Activated T-cell treated with anti-CD3 and anti-CD28 coated beads, Interleukin-2, amount 50 U/mL, for 1 hour (primary cell): Measurements from ENCODE around the gene HKDC1.
"Not testable (repeated sequence)": the region's sequence is repeated elsewhere in the genome, so short reads cannot be mapped to it uniquely, and the experiment has no call there.

Experiments used
- DNase-seq: peaks from one replicate; pipeline ENCODE4 v3.0.0-alpha.2; 2020

HKDC1 gene

DNA sequence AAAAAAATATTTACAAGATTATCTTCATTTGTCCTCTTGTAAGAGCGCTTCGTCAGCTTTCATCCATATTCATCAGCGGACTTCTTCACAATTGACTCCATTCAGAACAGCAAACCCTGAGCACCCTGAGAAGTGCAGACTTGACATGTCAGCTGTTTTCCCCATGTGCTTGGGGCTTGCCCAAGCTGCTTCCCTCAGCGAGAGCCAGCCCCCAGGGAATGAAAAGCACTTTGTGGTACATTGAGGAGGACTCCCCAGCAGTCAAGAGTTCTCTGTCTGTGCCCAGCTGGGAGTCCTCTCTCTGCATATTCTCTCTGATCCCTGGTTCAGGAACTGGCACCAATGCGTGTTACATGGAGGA, 22.7 kb downstream of the HKDC1 start:
- no peak for DNase-seq

DNA sequence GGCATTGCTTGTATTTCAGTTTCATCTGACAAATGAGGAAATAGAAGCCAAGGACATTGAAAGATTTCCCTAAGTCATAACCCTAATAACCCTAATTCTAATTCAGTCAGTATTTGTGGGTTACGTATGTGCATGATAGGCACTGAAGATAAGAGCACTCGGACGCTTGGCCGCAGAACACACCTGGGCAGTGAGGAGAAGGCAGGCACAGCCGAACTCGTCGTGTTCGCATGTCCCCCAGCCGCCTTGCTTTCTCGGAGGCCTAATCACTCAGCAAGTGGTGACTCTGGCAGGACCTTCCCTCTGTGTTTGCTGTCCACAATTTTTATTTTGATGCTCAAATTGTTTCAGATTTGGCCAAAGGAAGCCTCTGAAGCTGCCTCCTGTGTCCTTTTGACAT, 23.7 kb downstream of the HKDC1 start:
- DNase-seq: no peak

DNA sequence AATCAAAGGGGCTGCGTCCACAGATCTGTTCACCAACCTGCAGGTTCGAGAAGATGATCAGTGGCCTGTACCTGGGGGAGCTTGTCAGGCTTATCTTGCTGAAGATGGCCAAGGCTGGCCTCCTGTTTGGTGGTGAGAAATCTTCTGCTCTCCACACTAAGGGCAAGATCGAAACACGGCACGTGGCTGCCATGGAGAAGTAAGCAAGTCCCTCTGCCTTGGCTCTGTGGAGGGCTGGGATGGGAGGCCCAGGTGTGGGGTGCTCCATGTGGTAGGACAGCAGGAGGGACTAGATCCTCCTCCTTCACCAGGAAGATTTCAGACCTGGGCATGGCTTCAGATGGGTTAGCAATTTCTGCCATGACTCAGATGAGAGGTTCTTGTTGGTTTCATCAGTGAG, 25.9 kb downstream of the HKDC1 start:
- DNase-seq: no peak

DNA sequence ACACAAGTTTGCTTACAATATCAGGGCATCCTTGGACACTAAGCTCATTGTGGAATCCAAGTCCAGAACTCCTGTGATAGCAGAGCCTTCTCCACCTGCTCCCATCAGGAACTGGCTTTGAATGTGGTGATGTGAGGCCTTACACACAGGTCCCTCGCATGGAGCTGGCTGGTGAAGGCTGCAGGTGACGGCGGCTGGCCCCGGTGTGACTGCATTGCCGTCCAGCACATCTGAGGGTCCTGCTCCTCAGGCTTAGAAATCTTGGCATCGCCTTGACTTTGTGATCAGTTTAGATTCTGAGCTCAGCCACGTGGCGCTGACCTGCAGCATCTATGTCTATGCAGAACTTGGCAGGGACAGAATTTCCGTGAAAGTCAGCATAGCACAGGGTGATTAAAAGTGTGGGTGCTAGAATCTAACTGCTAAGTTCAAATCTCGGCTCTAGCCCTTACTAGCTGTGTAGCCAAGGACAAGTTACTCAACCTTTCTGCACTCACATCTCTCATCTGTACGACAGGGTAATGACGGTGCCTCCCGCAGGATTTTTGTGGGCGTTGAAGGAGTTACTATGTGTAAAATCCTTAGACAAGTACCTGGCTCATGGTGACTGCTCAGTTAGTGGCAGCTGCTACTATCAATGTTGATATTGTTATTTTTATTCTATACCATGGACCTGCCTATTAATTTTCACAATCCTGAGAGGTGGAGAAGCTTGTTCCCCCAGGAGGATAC, 26.6 kb downstream of the HKDC1 start:
- no peak for DNase-seq

DNA sequence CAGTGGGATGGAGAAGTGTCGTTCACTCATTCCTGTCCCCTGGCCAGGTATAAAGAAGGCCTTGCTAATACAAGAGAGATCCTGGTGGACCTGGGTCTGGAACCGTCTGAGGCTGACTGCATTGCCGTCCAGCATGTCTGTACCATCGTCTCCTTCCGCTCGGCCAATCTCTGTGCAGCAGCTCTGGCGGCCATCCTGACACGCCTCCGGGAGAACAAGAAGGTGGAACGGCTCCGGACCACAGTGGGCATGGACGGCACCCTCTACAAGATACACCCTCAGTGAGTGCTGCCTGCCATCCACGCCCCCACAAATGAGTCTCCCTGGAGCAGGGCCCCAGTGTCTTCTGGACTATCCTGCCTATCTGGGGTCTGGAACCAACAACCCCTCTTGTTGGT, 27.2 kb downstream of the HKDC1 start:
- no peak for DNase-seq

DNA sequence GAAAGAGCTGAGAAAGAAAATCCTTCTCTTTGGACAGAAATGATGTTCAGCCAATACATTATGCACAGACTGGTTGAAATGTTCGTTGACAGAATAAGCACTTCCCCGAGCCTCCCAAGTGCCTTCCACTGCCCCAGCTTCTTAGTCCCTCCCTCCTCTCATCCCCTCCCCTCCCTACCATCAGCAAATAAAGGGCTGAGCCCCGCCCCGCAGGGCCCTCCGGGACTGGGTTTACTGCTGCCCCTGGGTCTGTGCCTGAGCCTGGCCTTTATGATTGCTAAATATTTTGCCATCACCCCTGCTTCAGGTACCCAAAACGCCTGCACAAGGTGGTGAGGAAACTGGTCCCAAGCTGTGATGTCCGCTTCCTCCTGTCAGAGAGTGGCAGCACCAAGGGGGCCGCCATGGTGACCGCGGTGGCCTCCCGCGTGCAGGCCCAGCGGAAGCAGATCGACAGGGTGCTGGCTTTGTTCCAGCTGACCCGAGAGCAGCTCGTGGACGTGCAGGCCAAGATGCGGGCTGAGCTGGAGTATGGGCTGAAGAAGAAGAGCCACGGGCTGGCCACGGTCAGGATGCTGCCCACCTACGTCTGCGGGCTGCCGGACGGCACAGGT, 28.1 kb downstream of the HKDC1 start:
- DNase-seq: no peak

DNA sequence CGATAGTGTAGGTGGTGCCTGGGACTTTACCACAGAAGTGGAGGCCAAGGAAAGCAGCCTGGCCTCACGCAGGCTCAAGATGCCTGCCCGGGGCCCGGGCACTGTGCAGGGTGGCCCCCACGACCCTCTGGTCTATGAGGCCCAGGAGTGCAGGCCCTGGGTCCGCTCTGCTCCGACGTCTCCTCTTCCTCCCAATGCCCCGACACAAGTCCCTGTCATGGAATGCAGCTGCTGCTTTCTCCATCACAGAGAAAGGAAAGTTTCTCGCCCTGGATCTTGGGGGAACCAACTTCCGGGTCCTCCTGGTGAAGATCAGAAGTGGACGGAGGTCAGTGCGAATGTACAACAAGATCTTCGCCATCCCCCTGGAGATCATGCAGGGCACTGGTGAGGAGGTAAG, 29.9 kb downstream of the HKDC1 start:
- DNase-seq: no peak

DNA sequence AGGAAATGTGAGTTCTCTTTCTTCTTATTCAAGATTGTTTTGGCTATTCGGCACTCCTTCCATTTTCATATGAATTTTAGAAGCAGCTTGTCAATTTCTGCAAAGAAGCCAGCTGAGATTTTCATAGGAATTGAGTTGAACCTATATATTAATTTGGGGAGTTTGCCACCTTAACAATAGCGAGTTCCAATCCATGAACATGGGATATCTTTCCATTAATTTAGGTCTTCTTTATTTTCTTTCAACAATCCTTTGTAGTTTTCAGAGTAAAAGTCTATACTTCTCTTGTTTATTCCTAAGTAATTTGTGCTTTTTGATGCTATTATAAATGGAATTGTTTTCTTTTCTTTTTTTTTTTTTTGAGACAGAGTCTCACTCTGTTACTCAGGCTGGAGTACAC, 31.3 kb downstream of the HKDC1 start:
- DNase-seq: not testable (repeated sequence)

DNA sequence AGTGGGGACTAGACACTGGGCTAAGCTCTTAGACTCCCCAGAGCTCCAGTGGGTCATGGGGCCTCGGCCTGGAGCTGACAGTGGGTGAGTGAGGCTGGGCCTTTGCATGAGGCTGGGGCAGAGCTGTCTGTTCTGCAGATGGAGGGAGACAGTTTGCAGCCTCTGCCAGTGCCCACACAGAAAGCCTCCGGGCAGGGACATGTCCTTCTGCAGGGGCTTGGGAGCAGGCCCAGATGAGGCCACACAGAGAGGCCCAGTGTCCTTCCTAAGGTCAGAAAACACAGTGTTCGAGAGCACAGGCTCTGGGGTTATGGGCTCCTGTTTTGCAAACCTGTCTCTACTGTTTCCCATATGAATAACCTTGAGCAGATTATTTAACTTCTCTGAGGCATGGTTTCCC, 33.0 kb downstream of the HKDC1 start:
- no peak for DNase-seq

DNA sequence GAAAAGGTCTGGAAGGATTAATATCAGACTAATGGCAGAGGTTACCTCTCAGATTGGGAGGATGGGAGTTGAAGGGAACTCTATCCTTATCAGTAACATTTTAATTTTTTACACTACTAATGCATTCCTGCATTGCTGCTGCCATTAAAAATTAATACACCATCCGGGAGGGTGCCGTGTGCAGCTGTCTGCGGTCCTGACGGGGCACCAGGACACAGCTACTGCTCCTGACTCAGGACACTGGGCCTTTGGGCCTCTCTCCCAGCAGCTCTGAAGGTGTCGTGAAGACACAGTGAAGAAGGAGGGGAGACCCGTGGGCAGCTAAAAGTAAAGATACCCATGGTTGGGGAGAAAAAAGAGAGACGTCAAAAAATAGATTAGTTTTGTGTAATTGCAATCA, 34.7 kb downstream of the HKDC1 start:
- no peak for DNase-seq

DNA sequence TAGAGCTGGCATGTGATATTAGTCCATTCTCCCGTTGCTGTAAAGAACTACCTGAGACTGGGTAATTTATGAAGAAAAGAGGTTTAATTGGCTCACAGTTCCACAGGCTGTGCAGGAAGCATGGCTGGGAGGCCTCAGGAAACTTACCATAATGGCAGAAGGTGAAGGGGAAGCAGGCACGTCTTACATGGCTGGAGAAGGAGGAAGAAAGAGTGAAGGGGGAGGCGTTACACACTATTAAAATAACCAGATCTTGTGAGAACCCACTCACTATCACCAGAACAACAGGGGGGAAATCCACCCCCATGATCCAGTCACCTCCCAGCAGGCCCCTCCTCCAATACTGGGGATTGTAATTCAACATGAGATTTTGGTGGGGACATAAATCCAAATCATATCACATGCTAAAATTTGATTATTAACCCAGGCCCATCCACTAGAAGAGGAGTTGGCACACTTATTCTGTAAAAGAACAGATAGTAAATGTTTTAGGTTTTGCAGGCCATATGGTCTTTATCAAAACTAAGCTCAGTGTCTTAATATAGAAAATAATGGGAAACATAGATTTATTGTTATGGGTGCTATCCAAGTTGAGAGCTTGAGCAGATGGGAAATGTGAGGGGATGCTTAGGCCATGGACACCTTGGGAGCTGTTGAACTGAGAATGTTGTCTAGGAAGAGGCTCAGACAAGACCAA, 39.6 kb downstream of the HKDC1 start:
- no peak for DNase-seq

DNA sequence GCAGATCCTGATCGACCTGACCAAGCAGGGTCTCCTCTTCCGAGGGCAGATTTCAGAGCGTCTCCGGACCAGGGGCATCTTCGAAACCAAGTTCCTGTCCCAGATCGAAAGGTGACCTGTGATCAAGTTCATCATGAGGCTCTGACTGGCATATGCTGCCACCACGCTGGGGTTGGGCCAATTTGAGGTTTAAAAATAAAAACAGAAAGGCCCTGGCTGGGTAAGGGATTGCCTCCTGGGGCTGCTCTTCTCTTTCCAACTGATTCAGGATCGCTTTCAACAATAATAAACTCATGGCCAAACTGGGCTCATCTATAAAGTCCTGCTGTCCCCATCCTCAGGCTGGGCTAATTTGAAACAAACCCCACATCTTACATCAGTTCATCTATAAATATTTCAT, 41.1 kb downstream of the HKDC1 start:
- DNase-seq: no peak

DNA sequence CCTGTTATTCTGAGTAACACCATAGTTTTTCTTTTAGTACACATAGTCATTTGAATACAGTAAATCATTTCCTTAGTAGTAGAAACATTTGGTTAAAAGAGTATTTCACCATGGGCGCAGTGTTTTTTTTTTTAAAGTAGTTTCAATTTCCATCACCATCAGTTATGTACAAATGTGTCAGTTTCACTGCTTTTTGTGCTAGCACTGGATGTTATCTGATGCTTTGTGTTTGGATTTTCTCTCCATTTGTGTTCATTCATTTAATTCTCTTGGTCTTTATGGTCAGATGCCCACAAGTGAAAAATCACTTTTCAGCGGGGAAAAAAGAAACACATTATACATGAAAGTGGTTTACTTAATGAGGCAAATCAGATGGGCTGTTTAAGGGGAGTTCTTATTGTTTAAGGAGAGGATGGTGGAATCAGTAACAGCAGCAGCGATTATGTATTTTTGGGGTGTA, 42.2 kb downstream of the HKDC1 start:
- no peak for DNase-seq

DNA sequence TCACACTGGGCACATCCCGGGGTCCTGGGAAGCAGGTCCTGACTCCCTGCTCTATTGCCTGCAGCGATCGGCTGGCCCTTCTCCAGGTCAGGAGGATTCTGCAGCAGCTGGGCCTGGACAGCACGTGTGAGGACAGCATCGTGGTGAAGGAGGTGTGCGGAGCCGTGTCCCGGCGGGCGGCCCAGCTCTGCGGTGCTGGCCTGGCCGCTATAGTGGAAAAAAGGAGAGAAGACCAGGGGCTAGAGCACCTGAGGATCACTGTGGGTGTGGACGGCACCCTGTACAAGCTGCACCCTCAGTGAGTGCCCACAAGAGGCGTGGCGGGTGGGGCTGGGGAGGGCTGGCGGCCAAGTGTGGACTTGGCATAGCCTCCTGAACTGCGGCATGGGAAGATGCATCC, 45.4 kb downstream of the HKDC1 start:
- DNase-seq: no peak

DNA sequence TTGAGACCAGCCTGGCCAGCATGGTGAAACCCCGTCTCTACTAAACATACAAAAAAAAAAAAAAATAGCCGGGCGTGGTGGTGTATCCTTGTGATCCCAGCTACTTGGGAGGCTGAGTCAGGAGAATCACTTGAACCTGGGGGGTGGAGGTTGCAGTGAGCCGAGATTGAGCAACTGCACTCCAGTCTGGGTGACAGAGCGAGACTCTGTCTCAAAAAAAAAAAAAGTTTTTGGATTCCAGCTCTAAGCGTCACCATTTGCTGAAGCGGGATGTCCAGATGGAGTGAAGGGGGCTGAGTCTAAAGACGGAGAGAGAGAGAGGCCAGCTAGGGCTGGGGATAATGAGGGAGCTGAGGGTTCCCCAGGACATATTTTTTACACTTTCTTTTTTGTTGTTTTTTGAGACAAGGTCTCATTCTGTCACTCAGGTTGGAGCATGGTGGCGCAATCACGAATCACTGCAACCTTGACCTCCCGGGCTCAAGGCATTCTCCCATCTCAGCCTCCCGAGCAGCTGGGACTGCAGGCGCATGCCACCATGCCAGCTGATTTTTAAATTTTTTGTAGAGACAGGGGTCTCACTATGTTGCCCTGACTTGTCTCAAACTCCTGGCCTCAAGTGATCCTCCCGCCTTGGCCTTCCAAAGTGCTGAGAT, 48.8 kb downstream of the HKDC1 start:
- DNase-seq: no peak

DNA sequence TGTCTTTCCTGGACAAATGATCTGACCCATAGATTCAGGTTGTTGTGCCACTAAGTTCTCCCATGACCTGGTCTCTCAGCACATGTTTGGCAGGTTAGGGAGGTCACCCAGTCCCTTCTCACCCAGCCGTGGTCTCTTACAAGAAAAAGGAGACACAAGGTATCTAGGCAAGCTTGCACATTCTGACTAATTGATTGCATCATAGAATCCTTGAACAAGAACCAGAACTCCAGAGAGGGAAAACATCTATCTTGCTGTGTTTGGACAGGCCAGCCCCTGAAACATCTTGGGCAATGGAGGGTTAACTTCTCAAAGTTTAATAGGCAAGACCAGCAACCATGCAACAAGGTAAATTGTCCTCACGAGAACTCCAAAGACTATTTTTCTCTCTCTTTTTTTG, 49.6 kb downstream of the HKDC1 start:
- DNase-seq: no peak

DNA sequence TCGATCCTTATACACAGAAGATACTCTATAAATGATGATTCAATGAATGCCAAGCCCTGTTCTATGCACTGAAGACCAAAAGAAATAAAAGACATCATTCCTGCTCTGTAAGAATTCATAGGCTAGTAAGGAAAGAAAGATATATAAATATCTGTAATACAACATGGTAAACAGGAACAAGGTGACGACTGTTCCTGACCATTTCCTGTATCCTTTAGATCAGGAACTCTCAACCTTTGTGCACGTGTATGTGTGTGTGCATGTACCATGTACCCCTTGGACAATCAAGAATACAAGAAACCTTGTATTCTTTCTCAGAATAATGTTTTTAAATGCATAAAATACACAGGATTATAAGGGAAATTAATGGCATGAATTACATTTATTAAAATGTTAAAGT, 50.9 kb downstream of the HKDC1 start:
- DNase-seq: no peak

DNA sequence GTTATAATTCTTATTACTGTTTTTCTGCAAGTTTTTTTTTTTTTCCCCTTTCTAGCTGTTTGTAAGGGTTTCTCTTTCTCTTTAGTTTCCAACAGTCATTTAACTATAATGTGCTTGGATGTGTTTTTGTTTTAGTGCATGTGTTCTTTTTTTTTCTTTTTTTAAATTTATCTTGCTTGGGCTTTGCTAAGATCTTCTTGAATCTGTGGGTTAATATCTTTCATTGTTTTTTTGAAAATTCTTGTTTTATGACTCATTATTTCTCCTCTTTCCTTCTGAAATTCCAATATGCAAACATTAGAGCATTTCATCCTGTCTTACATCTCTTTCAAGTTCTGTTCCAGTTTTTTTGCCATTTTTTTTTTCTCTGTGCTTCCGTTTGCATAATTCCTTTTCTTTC, 52.5 kb downstream of the HKDC1 start:
- DNase-seq: no peak

DNA sequence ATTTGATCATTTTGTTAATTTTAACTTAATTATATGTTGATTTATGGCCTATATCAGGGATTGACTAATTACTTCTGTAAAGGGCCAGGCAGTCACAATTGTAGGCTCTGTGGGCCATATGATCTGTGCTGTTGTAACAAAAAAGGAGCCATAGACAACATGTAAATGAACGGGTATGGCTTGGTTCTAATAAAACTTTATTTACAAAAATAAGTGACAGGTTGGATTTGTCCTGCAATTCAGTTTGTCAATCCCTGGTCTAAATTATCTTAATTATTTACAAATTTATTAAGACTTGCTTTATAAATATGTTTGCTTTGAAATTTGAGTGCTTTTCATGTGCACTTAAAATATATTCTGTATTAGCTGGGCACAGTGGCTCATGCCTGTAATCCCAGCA, 55.3 kb downstream of the HKDC1 start:
- no peak for DNase-seq

DNA sequence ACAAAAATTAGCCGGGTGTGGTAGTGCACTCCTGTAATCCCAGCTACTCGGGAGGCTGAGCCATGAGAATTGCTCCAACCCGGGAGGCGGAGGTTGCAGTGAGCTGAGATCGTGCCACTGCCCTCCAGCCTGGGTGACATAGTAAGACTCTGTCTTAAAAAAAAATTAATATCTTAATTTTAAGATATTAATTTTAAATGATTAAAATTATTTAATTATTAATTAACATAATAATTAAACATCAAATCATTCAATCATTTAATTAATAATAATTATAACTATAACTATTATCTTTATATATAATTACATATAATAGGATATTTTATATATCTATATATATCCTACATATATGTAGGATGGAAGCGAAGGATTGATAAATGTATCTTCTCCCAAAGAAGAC, 56.4 kb downstream of the HKDC1 start:
- DNase-seq: no peak

DNA sequence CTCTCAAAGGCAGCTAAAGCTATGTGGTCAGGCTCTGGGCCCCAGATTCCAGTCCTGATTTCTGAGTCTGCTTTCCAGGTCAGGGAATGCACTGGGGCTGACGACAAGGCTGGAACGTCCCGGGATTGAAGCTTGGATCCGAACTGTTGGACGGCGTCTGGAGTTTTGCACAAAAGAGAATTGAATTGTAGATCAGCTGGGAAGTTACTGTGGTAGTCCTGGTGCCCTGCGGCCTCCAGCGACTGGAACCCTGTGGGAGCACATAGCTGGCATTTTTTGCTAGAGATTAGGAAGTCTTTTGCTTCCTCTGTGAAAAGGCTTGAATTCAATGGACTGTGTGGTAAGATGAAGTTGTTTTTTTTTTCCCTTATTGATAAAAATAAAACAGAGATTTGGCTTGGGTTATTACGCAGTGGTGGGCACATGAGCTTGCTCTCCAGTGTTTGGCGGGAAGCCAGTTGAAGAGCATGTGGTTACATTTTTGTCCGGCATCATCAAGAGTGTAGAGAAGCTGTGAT, 58.4 kb downstream of the HKDC1 start, which contains the start of gene HK1:
Gene HK1 (plus strand): TSS at position 51 of the 518 bp plus-strand sequence.
- DNase-seq: no peak

DNA sequence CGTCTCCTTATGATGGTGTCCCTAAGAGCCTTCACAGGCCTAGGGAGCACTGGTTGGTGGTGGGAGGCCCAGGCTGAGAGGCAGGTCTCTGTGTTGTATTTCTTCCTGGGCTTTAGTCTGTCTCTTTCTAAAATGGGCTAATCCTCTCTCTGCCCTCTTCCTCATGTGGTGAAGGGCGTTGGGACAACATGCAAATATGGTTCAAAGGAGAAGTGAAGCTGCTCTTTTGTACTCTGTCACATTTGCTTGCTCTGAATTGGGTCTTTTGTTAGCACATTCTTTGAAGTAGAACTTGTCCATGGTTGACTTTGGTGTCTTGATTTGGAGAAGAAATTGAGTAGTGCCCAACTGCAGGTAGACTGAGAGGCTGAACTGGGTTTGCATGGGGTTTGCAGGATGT, 59.0 kb downstream of the HKDC1 start:
- DNase-seq: no peak
